B cell (primary cell): ENCODE results near the gene PIBF1.

ENCODE experiments used
- CTCF ChIP-seq: fragments of 200-600 bp; IDR thresholded peaks from one replicate; pipeline ENCODE4 v1.8.0; 2022; ENCODE audit warnings: antibody characterized with exemption, mild to moderate bottlenecking
- EZH2 ChIP-seq: IDR thresholded peaks from 2 replicates; pipeline ENCODE4 v1.6.1; 2012; ENCODE audit warnings: borderline replicate concordance, low read depth, mild to moderate bottlenecking, moderate library complexity, low read length; ENCODE audit not compliant: insufficient read depth, poor library complexity, severe bottlenecking

DNA sequence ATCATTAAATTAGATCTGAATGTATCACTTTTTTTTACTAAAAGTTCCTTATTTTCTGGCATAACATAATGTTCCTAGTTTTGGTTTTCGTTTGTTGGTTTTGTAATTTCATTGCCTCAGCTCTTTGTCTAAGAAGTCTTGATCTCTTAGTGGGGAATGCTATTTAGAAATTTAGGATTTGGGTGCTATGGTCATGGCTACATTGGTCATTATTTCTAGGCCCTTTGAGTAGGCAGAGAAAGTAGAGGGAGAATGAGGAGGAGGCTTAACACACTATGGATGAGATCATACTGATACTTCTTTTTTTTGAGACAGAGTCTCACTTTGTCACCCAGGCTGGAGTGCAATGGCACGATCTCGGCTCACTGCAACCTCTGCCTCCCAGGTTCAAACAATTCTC, 41.8 kb downstream of the PIBF1 start:
- TF ChIP-seq CTCF (no peak), EZH2 (no peak)
